Measurements from ENCODE around the gene PKM.

The PKM gene

GRCh38 chr15:72199721-72200212 is 31.2 kb downstream of the PKM start:
- DNase-seq: peak; percentile 64

DNA sequence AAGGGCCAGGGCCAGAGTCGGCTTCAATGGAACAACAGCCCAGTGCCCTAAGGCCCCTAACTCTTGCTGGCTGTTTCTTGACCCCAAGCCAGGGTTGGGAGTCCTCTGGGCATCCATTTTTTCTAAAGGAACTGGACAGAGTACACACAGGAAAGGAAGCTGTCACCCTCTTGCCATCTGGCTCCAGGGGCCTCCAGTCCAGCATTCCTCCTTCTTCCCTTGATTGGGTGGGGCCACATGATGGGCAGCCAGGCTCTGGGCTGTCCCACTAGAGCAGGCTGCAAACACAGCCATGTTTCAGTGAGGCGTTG is 31.8 kb downstream of the PKM start:
- DNase-seq: no peak

GRCh38 chr15:72198356-72199204 is 32.4 kb downstream of the PKM start:
- no peak for DNase-seq

DNA sequence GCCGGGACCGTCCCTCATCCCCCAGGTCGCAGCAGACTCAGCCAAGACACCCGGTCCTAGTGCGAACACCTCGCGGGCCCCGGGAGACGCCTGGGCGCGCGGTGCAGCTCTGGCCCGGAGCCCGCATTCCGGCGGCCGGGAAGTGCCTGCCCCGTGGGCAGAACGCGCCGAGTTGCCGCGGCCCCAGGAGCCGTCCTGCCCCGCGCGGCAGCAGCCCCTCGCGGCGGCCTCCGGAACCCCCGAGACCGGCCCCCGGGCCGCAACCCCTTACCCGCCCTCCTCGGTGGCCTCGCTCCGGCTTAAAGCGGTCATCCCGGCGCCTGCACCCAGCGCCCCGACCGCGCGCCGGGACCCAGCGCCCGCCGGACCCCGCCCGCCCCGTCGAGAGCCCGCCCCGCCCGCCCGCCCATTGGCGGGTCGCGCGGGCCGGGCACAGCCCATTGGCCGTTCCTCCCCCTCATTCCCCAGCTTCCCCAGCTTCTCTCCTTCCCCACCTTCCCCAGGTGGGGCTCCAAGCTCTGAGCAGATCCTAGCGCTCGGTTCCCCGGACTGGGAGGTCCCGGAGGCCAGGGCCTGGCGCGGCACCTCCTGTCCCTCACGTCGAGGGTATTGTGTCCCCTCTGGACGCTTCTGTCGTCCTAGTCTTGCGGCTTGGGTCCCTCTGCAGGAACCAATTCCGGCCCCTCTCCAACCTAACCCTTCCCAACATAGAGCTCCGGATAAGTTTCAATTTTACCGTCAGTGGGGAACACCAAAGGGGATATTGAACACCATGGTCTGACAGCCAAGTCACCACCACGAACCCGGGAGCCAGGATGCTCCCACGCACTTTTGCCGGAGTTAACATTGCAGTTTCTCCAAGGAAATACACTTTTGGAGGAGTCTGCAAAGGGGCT is 33.3 kb downstream of the PKM start, which contains the start of gene GRAMD2A:
Gene GRAMD2A, minus strand, starts transcription at position 328 of the 896 bp plus-strand sequence.
- DNase-seq: no peak

- no peak for DNase-seq
These were observed 33.9 kb downstream of the PKM start for GRCh38 chr15:72197041-72197459.

- no peak for DNase-seq
These were observed 34.5 kb downstream of the PKM start for GRCh38 chr15:72196409-72197040.

GRCh38 chr15:72195101-72195511 is 35.9 kb downstream of the PKM start:
- no peak for DNase-seq

DNA sequence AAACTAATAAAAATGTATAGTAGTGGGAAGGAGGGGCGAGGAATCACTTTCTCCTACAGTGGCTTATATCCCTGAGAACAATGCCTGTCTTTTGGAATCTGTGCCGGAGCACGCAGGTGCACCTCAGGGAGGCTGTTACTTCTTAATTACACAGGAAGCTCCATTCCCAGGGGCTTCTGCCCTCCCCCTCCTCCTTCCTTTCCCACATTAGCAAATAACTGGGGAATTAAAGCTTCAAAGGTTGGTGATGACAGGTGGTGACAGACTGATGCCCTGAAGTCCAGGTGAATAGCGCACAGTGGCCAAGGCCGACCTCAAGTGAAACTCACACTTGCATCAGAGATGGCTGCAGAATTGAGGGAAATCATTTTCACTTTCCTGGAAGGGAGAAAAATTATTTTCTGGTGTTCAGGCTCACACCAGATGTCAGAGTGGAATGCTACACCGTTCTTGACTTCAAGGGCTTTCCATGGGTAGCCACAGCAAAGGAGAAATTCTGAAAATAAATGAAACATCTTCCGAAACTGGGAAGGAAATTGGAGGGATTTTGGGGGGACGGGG is 37.1 kb downstream of the PKM start:
- no peak for DNase-seq

GRCh38 chr15:72192416-72192815 is 38.6 kb downstream of the PKM start:
- no peak for DNase-seq

- DNase-seq: no peak
These were observed 41.6 kb downstream of the PKM start for GRCh38 chr15:72189250-72189902.

DNA sequence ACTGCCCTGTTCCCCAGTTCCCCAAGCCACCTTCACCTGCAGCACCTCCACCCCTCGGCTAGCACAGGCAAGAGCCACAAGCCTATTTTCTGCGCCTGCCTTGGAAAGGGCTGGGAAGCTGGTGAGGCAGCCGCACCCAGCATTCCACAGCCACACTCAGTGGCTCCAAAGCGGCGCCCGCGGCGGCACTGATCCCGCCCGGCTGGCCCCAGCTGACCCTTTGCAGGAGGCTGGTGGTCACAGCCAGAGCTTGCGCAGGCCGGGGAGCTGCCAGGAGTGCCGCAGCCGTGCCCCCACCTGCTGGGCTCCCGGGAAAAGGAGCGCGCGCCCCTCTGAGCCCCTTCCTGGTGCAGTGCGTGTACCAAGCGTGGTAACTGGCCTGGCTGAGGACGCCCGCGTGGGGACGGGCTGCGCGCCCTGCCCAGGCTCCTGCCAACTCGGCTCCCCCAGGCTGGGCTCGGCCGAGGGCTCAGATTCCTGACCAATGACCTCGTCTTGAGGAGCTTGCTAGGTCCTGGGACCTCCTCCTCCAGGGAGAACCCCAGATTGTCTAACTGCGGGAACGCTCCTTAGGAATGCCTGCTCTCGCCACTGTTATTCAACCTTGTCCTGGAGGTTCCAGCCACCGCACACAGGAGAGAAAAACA is 46.7 kb downstream of the PKM start:
- DNase-seq: no peak

GRCh38 chr15:72183781-72184164 is 47.2 kb downstream of the PKM start:
- no peak for DNase-seq

- DNase-seq: no peak
These were observed 48.3 kb downstream of the PKM start for GRCh38 chr15:72182673-72183072.

GRCh38 chr15:72182244-72182643 is 48.7 kb downstream of the PKM start:
- no peak for DNase-seq

DNA sequence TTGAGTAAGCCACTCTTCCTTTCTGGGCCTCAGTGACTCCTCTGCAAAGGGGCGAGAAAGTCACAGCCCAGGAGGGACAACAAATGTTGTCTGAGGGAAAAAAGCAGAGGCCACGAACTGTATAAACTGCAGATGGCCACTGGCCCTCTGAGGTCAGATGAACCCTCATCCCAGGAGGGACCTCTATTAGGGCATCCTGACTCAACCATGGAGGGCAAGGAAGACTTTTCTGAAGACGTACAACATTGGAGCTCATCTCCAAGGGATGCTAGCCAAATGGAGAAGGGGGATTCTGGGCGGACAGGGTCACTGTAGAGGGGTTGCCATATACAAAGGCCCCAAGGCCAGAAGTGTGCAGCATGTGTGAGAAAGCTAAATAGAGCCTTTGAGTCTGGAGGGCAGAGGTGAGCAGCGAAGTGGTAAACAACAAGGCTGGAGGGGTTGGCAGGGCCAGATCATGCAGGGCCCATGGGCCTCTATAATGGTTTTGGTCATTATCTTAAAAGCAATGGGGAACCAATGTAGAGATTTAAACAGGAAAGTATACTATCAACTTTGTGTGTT is 50.1 kb downstream of the PKM start:
- no peak for DNase-seq

DNA sequence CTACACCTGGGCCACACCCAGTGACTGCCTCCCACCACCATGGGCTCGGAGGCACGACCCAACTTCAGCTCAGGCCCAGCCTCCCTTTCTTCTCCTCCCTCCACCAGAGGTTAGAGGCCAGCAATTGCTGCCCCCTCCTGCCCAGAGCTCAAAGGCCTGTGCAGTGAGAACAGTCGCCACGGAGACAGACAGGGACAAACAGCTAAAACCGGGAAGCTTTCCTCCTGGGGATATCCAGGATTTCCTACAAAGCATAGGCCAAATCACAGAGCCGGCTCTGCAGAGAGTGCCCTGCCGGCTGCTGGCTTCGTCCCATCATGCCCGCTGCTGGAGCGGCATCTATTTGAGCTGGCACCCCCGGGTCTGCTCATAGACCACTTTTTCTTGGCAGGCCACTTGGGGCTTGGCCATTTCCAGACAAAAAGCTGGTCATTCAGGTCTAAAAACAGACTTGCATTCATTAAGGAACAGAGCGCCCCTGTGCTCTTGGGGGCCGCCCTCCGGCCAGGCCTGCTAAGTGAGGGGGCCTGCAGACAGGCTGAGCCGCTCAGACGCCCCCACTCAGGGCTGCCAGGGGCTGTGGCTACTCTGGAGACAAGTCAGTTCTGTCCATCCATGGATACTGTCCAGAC is 50.9 kb downstream of the PKM start:
- no peak for DNase-seq

GRCh38 chr15:72178976-72179585 is 51.9 kb downstream of the PKM start:
- no peak for DNase-seq

GRCh38 chr15:72176743-72177142 is 54.2 kb downstream of the PKM start:
- no peak for DNase-seq

GRCh38 chr15:72176159-72176558 is 54.8 kb downstream of the PKM start:
- no peak for DNase-seq
